ENCODE measurements around the gene INTU. TPM values are rescaled to one million over a fixed set of nuclear protein-coding genes. Genes with fewer than 3 reads are reported as not detected.

Gene INTU
- total RNA-seq, 2 donors from 2014 or later, result 7.6 to 8.0 TPM

- Histone ChIP-seq H3K4me1 (no peaks in the 10 kb centered on the region), H3K4me3 (no peak overlapping the region), H3K27me3 (no peaks in the 10 kb centered on the region), H3K9me3 (no peaks in the 10 kb centered on the region), H3K27ac (no peak overlapping the region), H3K36me3 (replicated peaks in 1 of 2; ENCODE audit: insufficient read depth in 1 of 2, low read depth in 2 of 2) (no peaks in the 10 kb centered on the region)
- TF ChIP-seq POLR2A (IDR thresholded peaks at IDR 0.05), result no peak
- TF ChIP-seq, protein P1, sequence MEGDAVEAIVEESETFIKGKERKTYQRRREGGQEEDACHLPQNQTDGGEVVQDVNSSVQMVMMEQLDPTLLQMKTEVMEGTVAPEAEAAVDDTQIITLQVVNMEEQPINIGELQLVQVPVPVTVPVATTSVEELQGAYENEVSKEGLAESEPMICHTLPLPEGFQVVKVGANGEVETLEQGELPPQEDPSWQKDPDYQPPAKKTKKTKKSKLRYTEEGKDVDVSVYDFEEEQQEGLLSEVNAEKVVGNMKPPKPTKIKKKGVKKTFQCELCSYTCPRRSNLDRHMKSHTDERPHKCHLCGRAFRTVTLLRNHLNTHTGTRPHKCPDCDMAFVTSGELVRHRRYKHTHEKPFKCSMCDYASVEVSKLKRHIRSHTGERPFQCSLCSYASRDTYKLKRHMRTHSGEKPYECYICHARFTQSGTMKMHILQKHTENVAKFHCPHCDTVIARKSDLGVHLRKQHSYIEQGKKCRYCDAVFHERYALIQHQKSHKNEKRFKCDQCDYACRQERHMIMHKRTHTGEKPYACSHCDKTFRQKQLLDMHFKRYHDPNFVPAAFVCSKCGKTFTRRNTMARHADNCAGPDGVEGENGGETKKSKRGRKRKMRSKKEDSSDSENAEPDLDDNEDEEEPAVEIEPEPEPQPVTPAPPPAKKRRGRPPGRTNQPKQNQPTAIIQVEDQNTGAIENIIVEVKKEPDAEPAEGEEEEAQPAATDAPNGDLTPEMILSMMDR (IDR thresholded peaks at IDR 0.05), result no peak
- intact Hi-C loops (cut with DNase I), result no loop called here
- ATAC-seq (no peak), DNase-seq (no peak)
- WGBS, 2 donors, result 66 to 76% methylated on average over 4 of the region's 4 CpGs
Measured at GRCh38 chr4:127747883-127748282, 115.1 kb downstream of the INTU start.

GRCh38 chr4:127748957-127749356 lies 116.2 kb downstream of the INTU start:
- DNase-seq, result no peak
- H3K4me1 ChIP-seq, result no peaks in the 10 kb centered on the region
- no peak overlapping the region for H3K4me3 ChIP-seq
- no peaks in the 10 kb centered on the region for H3K36me3 ChIP-seq (replicated peaks in 1 of 2; ENCODE audit: insufficient read depth in 1 of 2, low read depth in 2 of 2)
- TF ChIP-seq, protein P1 (IDR thresholded peaks at IDR 0.05), result no peak
- no peak for TF ChIP-seq POLR2A (IDR thresholded peaks at IDR 0.05)
- H3K27me3 ChIP-seq, result no peaks in the 10 kb centered on the region
- no peaks in the 10 kb centered on the region for H3K9me3 ChIP-seq
- ATAC-seq, result no peak
- WGBS, 2 donors, result 77 to 82% methylated on average over 2 of the region's 2 CpGs
- H3K27ac ChIP-seq, result no peak overlapping the region
- intact Hi-C loops (cut with DNase I), result no loop called here

GRCh38 chr4:127756906-127757305 lies 124.1 kb downstream of the INTU start:
- ATAC-seq (no peak), DNase-seq (no peak)
- Histone ChIP-seq H3K27ac (no peak overlapping the region), H3K36me3 (replicated peaks in 1 of 2; ENCODE audit: insufficient read depth in 1 of 2, low read depth in 2 of 2) (no peaks in the 10 kb centered on the region), H3K9me3 (no peaks in the 10 kb centered on the region), H3K4me3 (no peak overlapping the region), H3K4me1 (no peaks in the 10 kb centered on the region), H3K27me3 (no peaks in the 10 kb centered on the region)
- intact Hi-C loops (cut with DNase I), result no loop called here
- 42 to 48% methylated on average over 2 of the region's 2 CpGs for WGBS, 2 donors
- no peak for TF ChIP-seq POLR2A (IDR thresholded peaks at IDR 0.05)
- TF ChIP-seq, protein P1 (IDR thresholded peaks at IDR 0.05), result no peak

- Histone ChIP-seq H3K9me3 (no peaks in the 10 kb centered on the region), H3K27me3 (no peaks in the 10 kb centered on the region), H3K36me3 (replicated peaks in 1 of 2; ENCODE audit: insufficient read depth in 1 of 2, low read depth in 2 of 2) (no peaks in the 10 kb centered on the region), H3K27ac (no peak overlapping the region), H3K4me1 (no peaks in the 10 kb centered on the region), H3K4me3 (no peak overlapping the region)
- intact Hi-C loops (cut with DNase I), result no loop called here
- no peak for ATAC-seq
- 66 to 73% methylated on average over 2 of the region's 2 CpGs for WGBS, 2 donors
- DNase-seq, result no peak
- no peak for TF ChIP-seq POLR2A (IDR thresholded peaks at IDR 0.05)
- TF ChIP-seq, protein P1 (IDR thresholded peaks at IDR 0.05), result no peak
Measured at GRCh38 chr4:127759228-127759820, 126.6 kb downstream of the INTU start.

DNA sequence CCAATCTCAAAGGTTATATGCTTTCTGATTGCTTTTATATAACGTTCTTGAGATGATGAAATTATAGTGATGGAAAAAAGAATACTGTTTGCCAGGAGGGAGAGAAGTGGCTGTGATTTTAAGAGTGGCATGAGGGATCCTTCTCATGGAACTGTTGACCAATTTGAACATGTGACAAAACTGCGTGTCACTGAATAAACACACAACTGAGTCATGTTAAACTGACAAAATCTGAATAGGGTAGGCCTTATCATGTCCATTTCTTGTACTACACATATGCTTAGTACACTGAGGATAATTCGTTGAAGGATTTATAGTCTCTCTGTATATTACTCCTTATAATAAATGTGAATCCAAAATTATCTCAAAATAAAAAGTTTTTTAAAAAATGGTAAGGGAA lies 127.1 kb downstream of the INTU start:
- DNase-seq (no peak), ATAC-seq (no peak)
- Histone ChIP-seq H3K9me3 (no peaks in the 10 kb centered on the region), H3K36me3 (replicated peaks in 1 of 2; ENCODE audit: insufficient read depth in 1 of 2, low read depth in 2 of 2) (no peaks in the 10 kb centered on the region), H3K4me1 (no peaks in the 10 kb centered on the region), H3K27me3 (no peaks in the 10 kb centered on the region), H3K4me3 (no peak overlapping the region), H3K27ac (no peak overlapping the region)
- WGBS, 2 donors, result 54 to 61% methylated on average over 3 of the region's 3 CpGs
- TF ChIP-seq POLR2A (IDR thresholded peaks at IDR 0.05), result no peak
- TF ChIP-seq, protein P1 (IDR thresholded peaks at IDR 0.05), result no peak
- intact Hi-C loops (cut with DNase I), result no loop called here
